ENCODE data around the gene ELANE. TPM values are rescaled to one million over a fixed set of nuclear protein-coding genes. Genes with fewer than 3 reads are reported as not detected.

The ELANE gene
- total RNA-seq, 4 donors from 2014 or later: 2.4 to 2.8 TPM; not detected in 2

DNA sequence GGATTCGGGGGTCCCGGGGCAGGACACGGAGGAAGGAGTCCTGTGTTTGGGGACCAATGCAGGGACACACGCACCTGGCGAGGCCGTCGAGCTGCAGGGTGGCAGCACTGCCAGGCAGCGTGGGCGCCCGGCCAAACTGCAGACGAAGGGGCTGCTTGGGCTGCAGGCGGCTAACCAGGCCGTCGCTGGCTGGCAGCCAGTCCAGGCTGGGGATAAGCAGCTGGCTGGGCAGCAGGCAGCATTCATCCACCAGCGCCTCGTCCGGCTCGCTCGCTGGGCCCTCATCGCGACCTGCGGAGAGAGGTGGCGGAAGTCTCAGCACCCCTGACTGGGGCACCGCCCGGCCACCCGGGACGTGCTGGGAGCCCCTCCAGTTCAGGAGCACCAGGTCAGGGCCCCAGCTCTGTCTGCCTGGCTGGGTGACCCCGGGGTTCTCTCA is 18.9 kb downstream of the ELANE start:
- TF ChIP-seq, protein P1, sequence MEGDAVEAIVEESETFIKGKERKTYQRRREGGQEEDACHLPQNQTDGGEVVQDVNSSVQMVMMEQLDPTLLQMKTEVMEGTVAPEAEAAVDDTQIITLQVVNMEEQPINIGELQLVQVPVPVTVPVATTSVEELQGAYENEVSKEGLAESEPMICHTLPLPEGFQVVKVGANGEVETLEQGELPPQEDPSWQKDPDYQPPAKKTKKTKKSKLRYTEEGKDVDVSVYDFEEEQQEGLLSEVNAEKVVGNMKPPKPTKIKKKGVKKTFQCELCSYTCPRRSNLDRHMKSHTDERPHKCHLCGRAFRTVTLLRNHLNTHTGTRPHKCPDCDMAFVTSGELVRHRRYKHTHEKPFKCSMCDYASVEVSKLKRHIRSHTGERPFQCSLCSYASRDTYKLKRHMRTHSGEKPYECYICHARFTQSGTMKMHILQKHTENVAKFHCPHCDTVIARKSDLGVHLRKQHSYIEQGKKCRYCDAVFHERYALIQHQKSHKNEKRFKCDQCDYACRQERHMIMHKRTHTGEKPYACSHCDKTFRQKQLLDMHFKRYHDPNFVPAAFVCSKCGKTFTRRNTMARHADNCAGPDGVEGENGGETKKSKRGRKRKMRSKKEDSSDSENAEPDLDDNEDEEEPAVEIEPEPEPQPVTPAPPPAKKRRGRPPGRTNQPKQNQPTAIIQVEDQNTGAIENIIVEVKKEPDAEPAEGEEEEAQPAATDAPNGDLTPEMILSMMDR (IDR thresholded peaks at IDR 0.05; ENCODE audit: low read depth): no peak

- TF ChIP-seq, protein P1 (IDR thresholded peaks at IDR 0.05; ENCODE audit: low read depth): no peak
Observed at GRCh38 chr19:871446-872265, 19.6 kb downstream of the ELANE start.

DNA sequence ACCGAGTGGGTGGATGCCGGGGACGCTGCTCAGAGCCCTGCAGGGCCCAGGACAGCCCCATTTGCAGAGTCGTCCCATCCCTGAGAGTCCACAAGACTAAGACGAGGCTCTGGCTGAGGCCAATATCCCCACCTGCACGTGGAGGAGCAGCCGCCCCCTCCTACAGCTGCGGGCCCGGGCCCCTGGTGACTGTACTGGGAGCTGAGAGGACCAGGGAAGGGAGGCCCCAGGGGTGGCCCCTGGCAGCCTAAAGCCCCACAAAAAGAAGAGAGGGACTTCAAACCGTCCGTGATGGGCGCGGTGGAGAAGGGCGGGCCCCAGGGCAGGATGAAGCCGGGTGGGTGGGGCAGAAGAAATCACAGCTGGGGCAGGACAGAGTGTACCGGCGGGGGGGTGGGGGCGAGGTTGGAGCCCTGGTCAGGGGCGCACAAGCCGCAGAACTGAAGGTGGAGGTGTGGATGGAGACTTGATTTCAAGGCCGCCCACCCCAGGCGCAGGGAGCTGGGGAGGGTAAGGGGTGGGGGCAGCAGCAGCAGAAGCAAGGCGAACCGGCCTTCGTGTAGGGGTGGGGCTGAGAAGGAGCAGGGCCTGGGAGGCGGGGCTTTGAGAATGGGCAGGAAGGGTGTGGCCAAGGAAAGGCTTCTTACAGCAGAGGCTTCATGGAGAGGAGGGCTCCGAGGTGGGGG is 20.3 kb downstream of the ELANE start:
- TF ChIP-seq, protein P1 (IDR thresholded peaks at IDR 0.05; ENCODE audit: low read depth): no peak

- TF ChIP-seq, protein P1 (IDR thresholded peaks at IDR 0.05; ENCODE audit: low read depth): no peak
Observed at GRCh38 chr19:873084-873483, 21.0 kb downstream of the ELANE start.

DNA sequence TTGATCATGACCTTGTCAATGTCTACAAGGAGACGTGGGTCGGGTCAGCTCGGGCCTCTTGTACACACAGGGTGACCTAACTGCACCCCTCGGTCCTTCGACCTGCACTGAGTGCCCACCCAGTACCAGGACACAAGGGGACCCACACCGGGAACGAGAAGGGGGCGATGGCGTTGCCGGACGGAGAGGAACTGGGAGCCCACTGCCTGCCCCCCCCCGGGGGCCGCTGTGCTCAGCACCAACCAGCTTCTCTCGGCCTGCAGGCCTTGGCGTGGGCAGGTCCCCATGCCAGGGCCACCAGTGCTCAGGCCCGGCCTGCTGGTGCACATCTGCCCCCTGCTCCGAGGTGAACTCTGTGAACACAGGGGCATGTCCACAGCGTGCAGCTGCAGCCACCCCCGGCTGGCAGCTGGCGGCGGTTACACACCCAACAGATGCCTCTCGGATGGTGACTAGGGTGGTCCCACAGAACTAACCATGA is 21.5 kb downstream of the ELANE start:
- TF ChIP-seq, protein P1 (IDR thresholded peaks at IDR 0.05; ENCODE audit: low read depth): no peak

- TF ChIP-seq, protein P1 (IDR thresholded peaks at IDR 0.05; ENCODE audit: low read depth): no peak
Observed at GRCh38 chr19:875265-875879, 23.3 kb downstream of the ELANE start.

DNA sequence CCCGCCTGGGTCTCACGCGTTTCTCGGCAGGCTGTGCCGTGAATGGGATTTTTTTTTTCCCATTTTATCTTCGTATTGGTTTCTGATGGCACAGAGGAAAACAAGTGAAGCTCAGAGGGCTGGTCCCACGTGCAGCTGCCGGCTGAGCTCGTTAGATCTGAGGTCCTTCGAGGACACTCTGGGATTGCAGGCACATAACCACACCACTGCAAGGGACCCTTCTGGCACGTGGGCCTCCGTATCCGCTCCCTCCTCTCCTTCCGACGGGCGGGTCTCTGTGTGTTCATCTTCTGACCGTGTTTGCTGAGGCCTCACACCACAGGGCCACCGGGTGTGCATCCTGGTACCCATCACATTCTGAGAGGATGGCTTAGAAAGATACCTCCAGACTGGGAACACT is 24.0 kb downstream of the ELANE start:
- TF ChIP-seq, protein P1 (IDR thresholded peaks at IDR 0.05; ENCODE audit: low read depth): no peak
